Adrenal gland (tissue), 5 donors: ENCODE results near the gene MRI1.

Source experiments
- POLR2A ChIP-seq, 2 donors: fragments of 450-650 bp; IDR thresholded peaks; one replicate each; pipeline ENCODE4 v1.6.1; 2017; ENCODE audit warnings: antibody characterized with exemption in 2 of 2, mild to moderate bottlenecking in 2 of 2, moderate library complexity in 1 of 2
- TF ChIP-seq, protein P1 (sequence below), 6 experiments: fragments of 450-650 bp in 4 of 6; fragments of 200-600 bp in 2 of 6; sonication (generic) in 1 of 6; IDR thresholded peaks; 1 replicate in 5 of 6; 2 replicates in 1 of 6; pipeline versions ENCODE4 v1.5.1 to v1.8.0; 2016 to 2021; ENCODE audit warnings: antibody characterized with exemption in 6 of 6, mild to moderate bottlenecking in 2 of 6, moderate library complexity in 1 of 6
- donor health status: DM: no; HTN: no; CAD: no.

DNA sequence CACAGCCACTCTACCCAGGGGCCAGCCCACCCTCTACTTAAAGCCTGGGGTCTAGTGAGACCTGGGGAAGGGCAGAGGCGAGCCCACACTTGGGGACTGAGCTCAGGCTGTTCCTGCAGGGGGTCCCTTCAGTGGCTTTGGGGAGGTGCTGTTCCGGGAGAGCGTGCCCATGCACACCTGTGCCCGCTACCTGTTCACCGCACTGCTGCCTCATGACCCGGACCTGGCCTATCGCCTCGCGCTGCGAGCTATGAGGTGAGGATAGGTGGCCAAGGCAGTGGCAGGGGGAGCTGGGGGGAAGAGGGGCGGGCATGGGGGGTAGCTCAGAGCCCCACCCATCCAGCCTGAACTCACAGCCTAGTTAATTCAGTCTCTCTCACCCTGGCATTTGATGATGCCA lies 54.9 kb downstream of the MRI1 start:
- TF ChIP-seq, protein P1, sequence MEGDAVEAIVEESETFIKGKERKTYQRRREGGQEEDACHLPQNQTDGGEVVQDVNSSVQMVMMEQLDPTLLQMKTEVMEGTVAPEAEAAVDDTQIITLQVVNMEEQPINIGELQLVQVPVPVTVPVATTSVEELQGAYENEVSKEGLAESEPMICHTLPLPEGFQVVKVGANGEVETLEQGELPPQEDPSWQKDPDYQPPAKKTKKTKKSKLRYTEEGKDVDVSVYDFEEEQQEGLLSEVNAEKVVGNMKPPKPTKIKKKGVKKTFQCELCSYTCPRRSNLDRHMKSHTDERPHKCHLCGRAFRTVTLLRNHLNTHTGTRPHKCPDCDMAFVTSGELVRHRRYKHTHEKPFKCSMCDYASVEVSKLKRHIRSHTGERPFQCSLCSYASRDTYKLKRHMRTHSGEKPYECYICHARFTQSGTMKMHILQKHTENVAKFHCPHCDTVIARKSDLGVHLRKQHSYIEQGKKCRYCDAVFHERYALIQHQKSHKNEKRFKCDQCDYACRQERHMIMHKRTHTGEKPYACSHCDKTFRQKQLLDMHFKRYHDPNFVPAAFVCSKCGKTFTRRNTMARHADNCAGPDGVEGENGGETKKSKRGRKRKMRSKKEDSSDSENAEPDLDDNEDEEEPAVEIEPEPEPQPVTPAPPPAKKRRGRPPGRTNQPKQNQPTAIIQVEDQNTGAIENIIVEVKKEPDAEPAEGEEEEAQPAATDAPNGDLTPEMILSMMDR (IDR thresholded peaks at IDR 0.05): no peak
- TF ChIP-seq POLR2A (IDR thresholded peaks at IDR 0.05): no peak
